Stimulated activated memory B cell treated with anti-CD40 and anti-IgM and Interleukin-4, amounts not matched to agents 10 μg/mL and 1 μg/mL and 100 μg/mL, for 72 hours (primary cell): ENCODE results near the gene CCSER2.
"Not testable (repeated sequence)": the region's sequence is repeated elsewhere in the genome, so short reads cannot be mapped to it uniquely, and the experiment has no call there.

Source experiments
- ATAC-seq: fragments of 150-1000 bp; cut with Tn5 transposase; 2 replicates; pipeline ENCODE4 v1.10.0; 2021
- H3K27ac Mint-ChIP-seq: one replicate; pipeline ENCODE4 v1.8.0; 2022; ENCODE audit warnings: mild to moderate bottlenecking, mixed read lengths
- H3K27me3 Mint-ChIP-seq: one replicate; pipeline ENCODE4 v1.8.0; 2022; ENCODE audit warnings: mixed read lengths
- H3K36me3 Mint-ChIP-seq: one replicate; pipeline ENCODE4 v1.8.0; 2022; ENCODE audit warnings: mixed read lengths
- H3K4me1 Mint-ChIP-seq: one replicate; pipeline ENCODE4 v1.8.0; 2022; ENCODE audit warnings: mixed read lengths
- H3K4me3 Mint-ChIP-seq: one replicate; pipeline ENCODE4 v1.8.0; 2022; ENCODE audit warnings: mild to moderate bottlenecking, moderate library complexity, mixed read lengths
- H3K9me3 Mint-ChIP-seq: one replicate; pipeline ENCODE4 v1.8.0; 2022; ENCODE audit warnings: mixed read lengths

Gene CCSER2

DNA sequence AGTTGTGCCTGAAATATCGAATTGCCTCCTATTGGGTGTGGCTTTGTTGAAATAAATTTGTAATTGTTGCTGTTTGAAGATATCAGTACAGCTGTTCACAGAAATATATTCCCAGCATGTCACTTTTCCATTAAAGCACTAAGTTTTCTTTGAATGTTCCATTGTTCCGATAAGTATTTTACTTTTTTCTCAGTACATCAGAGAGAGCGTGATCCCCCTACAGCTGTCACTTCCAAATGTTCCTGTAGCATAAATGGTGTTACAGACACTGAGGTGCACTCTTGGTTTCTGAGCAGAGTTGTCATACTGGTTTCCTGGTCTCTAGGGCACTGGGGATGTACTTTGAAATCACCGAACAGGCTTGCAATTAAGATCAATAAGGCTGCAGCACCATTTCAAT, 189.2 kb downstream of the CCSER2 start:
- ATAC-seq: no peak
- Mint-ChIP-seq H3K27ac (no peak overlapping the region), H3K27me3 (no peaks in the 10 kb centered on the region), H3K9me3 (no peaks in the 10 kb centered on the region), H3K4me3 (no peak overlapping the region), H3K36me3 (peaks cover 24% of the 10 kb centered on the region), H3K4me1 (no peaks in the 10 kb centered on the region)

DNA sequence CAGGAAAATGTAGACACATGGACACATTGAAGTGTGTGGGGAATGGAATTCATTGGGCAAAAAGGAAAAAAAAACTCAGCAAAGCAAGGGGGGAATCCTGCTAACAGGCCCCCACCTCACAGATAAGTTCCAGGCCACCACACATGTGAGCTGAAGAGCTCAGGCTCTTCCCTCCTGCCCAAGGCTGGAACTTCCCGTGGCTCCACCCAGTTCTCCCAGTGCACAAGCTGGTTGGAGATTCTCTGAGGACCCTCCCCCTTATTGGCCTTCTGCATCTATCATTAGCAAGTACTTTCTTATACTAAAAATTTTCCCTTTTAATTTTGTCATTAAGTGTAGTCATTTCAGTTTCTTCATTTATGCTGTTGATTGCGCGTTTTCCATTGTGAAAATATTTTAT, 190.8 kb downstream of the CCSER2 start:
- Mint-ChIP-seq H3K4me3 (no peak overlapping the region), H3K27ac (no peak overlapping the region), H3K4me1 (no peaks in the 10 kb centered on the region), H3K36me3 (peaks cover 12% of the 10 kb centered on the region), H3K9me3 (no peaks in the 10 kb centered on the region), H3K27me3 (no peaks in the 10 kb centered on the region)
- no peak for ATAC-seq

DNA sequence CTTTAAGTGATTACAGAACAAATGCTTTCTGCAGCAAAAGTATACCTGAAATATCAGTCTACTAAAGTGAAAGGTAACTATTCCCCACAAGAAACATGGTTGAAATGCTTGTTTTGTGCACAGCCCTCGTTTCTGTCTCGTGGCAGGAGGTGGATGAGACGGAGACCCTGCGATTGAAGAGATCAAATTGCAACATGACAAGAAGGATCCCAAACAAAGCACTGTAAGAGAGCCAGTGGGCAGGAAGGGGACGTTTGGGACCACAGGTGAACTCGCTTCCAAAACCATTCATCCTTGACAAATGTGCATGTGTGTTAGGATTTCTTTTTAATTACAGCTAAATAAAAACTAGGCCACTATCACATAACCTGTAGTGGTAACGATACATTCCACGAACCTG, 192.6 kb downstream of the CCSER2 start:
- peaks cover 14% of the 10 kb centered on the region for H3K36me3 Mint-ChIP-seq
- no peak overlapping the region for H3K27ac Mint-ChIP-seq
- H3K4me3 Mint-ChIP-seq: no peak overlapping the region
- no peaks in the 10 kb centered on the region for H3K4me1 Mint-ChIP-seq
- H3K9me3 Mint-ChIP-seq: peaks cover 5% of the 10 kb centered on the region
- no peaks in the 10 kb centered on the region for H3K27me3 Mint-ChIP-seq
- no peak for ATAC-seq

DNA sequence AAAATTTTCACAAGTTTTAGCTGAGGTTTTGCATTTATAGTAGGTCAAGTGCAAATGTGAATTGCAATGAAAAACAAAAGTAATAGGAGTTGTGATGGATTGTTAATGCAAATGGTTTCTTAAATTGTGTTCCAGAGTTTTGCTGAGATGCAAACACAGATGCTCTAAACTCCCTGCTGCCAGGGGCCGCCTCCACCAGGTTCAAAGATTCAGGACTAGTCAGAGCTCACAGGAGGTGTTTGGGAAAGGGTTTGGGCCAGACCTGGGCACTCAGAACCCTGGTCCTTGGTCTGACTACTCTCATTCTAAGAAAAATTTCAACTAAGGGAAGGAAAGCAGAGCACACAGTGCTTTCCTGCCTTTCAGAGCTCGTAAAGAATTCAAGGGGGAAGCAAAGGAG, 193.1 kb downstream of the CCSER2 start:
- Mint-ChIP-seq H3K36me3 (peaks cover 15% of the 10 kb centered on the region), H3K27me3 (no peaks in the 10 kb centered on the region), H3K4me1 (no peaks in the 10 kb centered on the region), H3K27ac (no peak overlapping the region), H3K4me3 (no peak overlapping the region), H3K9me3 (peaks cover 9% of the 10 kb centered on the region)
- no peak for ATAC-seq

DNA sequence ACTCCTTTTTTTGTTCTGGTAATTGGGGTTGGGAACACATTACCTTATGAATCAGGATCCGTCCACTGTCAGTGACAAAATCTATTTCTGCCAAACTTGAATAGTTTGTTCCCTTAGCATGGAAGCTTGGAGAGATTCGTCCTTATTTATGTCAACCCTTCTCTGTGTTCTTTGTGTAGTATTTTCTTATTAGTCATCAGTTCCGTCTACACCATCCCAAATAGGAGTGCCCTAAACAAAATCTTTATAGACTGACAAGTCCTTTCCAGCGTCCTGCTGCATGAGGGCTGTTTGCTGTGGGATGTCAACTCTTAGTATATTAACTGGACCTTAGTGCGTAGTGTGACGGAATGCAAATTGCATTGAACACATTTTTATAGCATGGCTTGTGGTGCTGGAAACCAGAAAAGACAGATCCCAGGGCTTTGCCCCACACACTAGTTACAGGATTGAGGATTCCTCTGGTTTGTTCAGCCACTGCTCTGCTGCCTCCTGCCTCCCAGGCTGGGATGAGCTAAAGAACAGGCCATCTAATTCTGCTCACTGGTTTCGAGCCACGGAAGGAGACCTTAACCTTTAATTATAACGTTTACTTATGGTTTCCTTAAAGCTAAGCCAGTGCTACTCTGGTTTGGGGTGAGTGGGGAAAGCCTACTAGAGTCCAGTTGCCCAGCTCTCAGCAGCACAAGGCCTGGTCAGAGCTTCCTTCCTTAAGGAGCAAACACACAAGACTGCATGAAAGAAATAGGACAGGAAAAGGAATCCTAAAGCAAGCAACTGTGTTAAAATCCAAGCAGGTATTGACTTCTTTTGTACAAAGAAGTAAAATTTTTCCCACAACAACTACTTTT, 194.4 kb downstream of the CCSER2 start:
- Mint-ChIP-seq H3K9me3 (peaks cover 11% of the 10 kb centered on the region), H3K27ac (no peak overlapping the region), H3K27me3 (no peaks in the 10 kb centered on the region), H3K4me3 (no peak overlapping the region), H3K4me1 (no peaks in the 10 kb centered on the region), H3K36me3 (peaks cover 9% of the 10 kb centered on the region)
- no peak for ATAC-seq

DNA sequence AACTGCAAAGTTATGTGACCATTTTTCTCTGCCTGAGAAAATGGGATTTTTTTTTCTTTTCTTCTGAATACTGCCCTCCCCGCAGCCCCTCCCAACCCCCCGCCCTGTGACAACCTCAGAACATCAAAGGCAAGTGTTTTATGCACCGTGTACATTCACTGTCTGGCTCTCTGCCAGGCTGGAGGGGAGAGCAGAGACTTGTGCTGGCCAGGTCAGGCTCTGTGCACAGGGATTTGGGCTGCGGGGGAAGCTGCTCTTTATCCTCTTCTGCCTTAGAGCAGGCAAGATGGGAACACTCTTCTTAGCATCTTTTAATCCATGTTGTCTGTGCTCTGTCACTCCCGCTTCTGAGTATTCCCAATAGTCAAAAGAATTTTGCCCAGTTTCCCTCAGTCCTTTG, 195.1 kb downstream of the CCSER2 start:
- H3K4me1 Mint-ChIP-seq: no peaks in the 10 kb centered on the region
- peaks cover 9% of the 10 kb centered on the region for H3K36me3 Mint-ChIP-seq
- H3K9me3 Mint-ChIP-seq: peaks cover 11% of the 10 kb centered on the region
- H3K4me3 Mint-ChIP-seq: no peak overlapping the region
- H3K27ac Mint-ChIP-seq: no peak overlapping the region
- no peak for ATAC-seq
- H3K27me3 Mint-ChIP-seq: no peaks in the 10 kb centered on the region

DNA sequence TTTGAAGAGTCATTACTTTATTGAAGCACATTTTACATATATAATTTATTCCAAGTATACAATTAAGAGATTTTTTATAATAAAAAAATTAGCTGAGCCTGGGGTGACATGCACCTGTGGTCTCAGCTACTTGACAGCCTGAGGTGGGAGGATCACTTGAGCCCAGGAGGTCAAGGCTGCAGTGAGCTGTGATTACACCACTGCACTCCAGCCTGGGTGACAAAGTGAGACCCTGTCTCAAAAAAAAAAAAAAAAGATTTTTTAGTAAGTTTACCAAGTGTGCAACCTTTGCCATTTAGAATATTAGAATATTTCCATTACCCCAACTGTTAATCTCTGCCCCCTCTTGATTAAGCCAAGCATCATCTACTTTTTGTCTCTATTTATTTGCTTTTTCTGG, 196.0 kb downstream of the CCSER2 start:
- no peak for ATAC-seq
- H3K4me1 Mint-ChIP-seq: no peaks in the 10 kb centered on the region

DNA sequence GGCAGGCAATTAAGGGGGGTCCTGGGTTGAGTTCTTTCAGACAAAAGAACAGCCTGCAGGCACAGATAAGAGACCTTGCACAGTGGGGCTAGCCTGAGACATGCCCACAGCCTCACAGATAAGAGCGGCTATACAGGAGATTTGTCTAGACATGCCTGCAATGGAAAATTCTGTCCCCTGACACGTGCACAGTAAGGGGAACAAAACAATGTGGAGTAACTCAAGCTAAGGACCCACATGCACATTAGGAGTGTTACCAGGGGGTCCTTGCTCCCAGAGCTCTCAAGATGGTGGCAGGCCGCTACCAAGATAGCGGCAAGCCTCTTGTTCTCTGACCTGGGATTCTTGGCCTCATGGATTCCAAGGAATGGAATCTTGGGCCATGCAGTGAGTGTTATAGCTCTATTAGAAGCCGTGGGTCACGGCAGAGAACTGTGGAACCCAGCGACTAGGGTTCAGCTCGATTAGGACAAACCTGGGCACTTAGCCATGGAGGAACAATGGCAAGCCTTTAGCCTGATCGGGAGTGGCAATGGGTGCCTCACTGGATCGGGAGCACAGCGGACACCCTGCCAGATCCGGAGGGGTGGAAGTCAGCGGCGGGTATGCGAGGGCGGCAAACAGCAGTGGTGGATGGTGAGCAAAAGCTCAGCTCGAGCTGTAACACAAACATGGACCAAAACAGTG, 196.9 kb downstream of the CCSER2 start:
- no peak overlapping the region for H3K4me3 Mint-ChIP-seq
- peaks cover 9% of the 10 kb centered on the region for H3K36me3 Mint-ChIP-seq
- H3K27me3 Mint-ChIP-seq: peaks cover 7% of the 10 kb centered on the region
- no peak for ATAC-seq
- H3K9me3 Mint-ChIP-seq: peaks cover 11% of the 10 kb centered on the region
- H3K4me1 Mint-ChIP-seq: no peaks in the 10 kb centered on the region
- H3K27ac Mint-ChIP-seq: no peak overlapping the region

More for the DNA sequence above, 196.0 kb downstream of the CCSER2 start:
- Mint-ChIP-seq H3K36me3 (peaks cover 9% of the 10 kb centered on the region), H3K27me3 (peaks cover 7% of the 10 kb centered on the region), H3K27ac (no peak overlapping the region), H3K9me3 (peaks cover 11% of the 10 kb centered on the region), H3K4me3 (no peak overlapping the region)

DNA sequence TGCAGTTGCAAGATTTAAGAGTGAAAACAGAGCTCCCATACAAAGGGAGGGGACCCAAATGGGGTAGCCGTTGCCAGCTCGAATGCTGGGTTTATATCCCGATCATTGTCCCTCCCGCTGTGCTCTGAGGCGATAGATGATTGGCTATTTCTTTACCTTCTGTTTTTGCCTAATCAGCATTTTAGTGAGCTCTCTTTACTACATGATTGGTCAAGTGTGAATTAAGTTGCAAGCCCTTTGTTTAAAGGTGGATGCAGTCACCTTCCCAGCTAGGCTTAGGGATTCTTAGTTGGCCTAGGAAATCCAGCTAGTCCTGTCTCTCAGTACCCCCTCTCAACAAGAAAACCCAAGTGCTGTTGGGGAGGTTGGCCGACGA, 197.4 kb downstream of the CCSER2 start:
- not testable (repeated sequence) for H3K4me3 Mint-ChIP-seq, H3K4me1 Mint-ChIP-seq, H3K36me3 Mint-ChIP-seq, H3K27ac Mint-ChIP-seq, H3K27me3 Mint-ChIP-seq, ATAC-seq
- H3K9me3 Mint-ChIP-seq: peaks cover 11% of the 10 kb centered on the region

DNA sequence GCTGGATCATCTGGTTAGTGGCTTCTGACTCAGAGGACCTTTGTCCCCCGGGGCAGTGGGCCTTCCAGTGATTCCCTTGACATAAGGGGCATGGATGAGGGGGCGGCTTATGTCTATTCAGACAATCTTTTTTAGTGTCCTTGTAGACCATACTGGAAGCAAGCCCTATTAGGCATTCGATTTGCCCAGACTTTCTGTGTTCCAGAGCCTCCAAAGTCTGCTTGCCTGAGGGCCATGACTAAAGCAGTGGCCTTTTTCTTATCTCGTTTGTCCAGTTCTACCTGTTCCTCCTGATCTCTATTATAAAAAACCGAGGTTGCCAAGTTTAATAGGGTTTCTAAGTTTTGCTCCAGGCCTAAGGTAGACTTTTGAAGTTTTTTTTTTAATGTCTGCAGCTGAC, 199.0 kb downstream of the CCSER2 start:
- peaks cover 11% of the 10 kb centered on the region for H3K9me3 Mint-ChIP-seq
- ATAC-seq, H3K27me3 Mint-ChIP-seq, H3K4me1 Mint-ChIP-seq, H3K4me3 Mint-ChIP-seq, H3K27ac Mint-ChIP-seq, H3K36me3 Mint-ChIP-seq: not testable (repeated sequence)

DNA sequence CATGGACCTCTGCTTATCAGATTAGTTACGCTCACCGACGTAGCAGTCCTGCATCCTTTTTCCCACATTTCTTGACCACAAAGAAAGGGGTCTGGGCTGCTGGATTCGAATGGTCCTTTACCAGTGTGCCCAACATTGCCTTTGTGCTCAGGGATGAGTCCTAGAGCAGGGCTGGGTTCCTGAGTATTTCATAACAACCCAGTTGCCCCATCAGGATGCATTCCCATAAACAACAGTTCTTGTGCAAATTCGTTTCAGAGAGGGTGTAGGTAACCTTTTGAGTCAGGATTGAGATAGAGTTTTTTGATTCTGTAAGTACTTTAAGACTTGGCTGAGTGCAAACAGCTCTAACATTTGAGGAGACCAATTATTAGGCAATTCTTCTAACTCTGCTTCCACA, 200.1 kb downstream of the CCSER2 start:
- Mint-ChIP-seq H3K27me3 (peaks cover 17% of the 10 kb centered on the region), H3K9me3 (peaks cover 11% of the 10 kb centered on the region)
- not testable (repeated sequence) for ATAC-seq, H3K27ac Mint-ChIP-seq, H3K4me1 Mint-ChIP-seq, H3K36me3 Mint-ChIP-seq, H3K4me3 Mint-ChIP-seq

DNA sequence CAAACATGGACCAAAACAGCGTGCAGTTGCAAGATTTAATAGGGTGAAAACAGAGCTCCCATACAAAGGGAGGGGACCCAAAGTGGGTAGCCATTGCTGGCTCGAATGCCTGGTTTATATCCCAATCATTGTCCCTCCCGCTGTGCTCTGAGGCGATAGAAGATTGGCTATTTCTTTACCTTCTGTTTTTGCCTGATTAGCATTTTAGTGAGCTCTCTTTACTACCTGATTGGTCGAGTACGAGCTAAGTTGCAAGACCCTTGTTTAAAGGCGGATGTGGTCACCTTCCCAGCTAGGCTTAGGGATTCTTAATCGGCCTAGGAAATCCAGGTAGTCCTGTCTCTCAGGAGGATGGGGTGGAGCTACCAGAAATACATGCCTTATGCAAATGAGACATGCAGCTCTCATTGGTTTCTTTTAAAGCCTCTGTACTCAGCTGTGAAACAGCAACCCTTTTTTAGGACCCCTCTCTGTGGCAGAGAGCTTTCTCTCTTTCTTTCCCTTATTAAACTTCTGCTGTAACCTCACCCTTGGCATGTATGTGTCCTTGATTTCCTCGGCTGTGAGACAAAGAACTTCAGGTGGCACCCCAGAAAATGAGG, 202.4 kb downstream of the CCSER2 start:
- no peak for ATAC-seq
- Mint-ChIP-seq H3K36me3 (peaks cover 3% of the 10 kb centered on the region), H3K4me3 (no peak overlapping the region)

DNA sequence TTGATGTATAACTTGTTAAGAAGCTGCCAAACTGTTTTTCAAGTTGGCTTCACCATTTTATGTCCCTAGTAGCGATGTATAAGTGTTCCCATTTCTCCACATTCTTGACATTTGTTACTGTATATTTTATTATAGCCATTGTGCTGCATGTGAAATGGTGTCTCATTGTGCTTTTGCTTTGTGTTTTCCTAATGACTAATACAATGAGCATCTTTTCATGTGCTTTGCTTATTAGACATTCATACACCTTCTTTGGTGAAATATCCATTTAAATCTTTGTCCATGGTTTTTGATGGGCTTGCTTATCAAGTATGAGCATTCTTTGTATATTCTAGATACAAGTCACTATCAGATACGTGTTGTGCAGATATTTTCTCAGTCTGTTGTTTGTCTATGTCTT, 203.0 kb downstream of the CCSER2 start:
- Mint-ChIP-seq H3K9me3 (peaks cover 2% of the 10 kb centered on the region), H3K4me3 (no peak overlapping the region)
- ATAC-seq: no peak

More for the DNA sequence above, 202.4 kb downstream of the CCSER2 start:
- peaks cover 29% of the 10 kb centered on the region for H3K27me3 Mint-ChIP-seq
- H3K27ac Mint-ChIP-seq: no peak overlapping the region
- H3K9me3 Mint-ChIP-seq: peaks cover 8% of the 10 kb centered on the region
- peaks cover 7% of the 10 kb centered on the region for H3K4me1 Mint-ChIP-seq

DNA sequence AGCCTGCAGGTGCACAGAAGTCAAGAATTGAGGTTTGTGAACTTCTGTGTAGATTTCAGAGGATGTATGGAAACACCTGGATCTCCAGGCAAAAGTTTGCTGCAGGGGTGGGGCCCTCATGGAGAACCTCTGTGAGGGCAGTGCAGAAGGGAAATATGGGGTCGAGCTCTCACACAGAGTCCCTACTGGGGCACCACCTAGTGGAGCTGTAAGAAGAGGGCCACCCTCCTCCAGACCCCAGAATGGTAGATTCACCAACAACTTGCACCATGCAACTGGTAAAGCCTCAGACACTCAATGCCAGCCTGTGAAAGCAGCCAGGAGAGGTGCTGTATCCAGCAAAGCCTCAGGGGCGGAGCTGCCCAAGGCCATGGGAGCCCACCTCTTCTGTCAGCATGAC, 205.8 kb downstream of the CCSER2 start:
- H3K9me3 Mint-ChIP-seq: no peaks in the 10 kb centered on the region
- no peak for ATAC-seq
- peaks cover 13% of the 10 kb centered on the region for H3K4me1 Mint-ChIP-seq
- H3K4me3 Mint-ChIP-seq: no peak overlapping the region
- H3K27ac Mint-ChIP-seq: no peak overlapping the region
- peaks cover 29% of the 10 kb centered on the region for H3K27me3 Mint-ChIP-seq
- no peaks in the 10 kb centered on the region for H3K36me3 Mint-ChIP-seq

More for the DNA sequence above, 203.0 kb downstream of the CCSER2 start:
- H3K36me3 Mint-ChIP-seq: no peaks in the 10 kb centered on the region
- no peak overlapping the region for H3K27ac Mint-ChIP-seq
- peaks cover 7% of the 10 kb centered on the region for H3K4me1 Mint-ChIP-seq
- H3K27me3 Mint-ChIP-seq: peaks cover 33% of the 10 kb centered on the region

DNA sequence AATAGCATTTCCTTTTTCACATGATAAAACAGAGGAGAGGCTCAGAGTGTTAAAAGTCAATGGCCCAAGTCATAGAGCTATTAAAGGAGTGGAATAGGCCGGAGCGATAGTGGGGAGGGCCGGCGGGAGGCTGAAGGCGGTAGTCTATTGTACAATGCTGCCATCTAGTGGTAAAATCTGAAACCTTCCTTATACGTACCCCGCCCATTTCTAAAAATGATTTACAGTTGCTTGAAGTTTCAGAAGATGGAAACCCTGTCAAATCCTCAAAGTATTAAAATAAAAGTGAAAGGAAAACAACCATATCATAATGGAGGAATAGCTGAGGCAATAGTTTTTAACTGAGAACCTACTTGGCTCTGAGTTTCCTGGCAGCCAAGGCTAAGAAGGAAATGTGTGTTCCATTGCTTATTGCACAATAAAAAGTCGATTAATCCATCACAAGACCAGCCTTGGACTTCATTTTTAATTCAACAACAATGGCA, 209.1 kb downstream of the CCSER2 start:
- no peak overlapping the region for H3K27ac Mint-ChIP-seq
- H3K9me3 Mint-ChIP-seq: no peaks in the 10 kb centered on the region
- peak; percentile 74 for ATAC-seq
- peaks cover 45% of the 10 kb centered on the region for H3K27me3 Mint-ChIP-seq
- H3K36me3 Mint-ChIP-seq: no peaks in the 10 kb centered on the region
- peaks cover 17% of the 10 kb centered on the region for H3K4me1 Mint-ChIP-seq
- H3K4me3 Mint-ChIP-seq: no peak overlapping the region
